GM18498 (cell line): ENCODE measurements around the gene SERPINI2.
"Not testable (repeated sequence)": the region's sequence is repeated elsewhere in the genome, so short reads cannot be mapped to it uniquely, and the experiment has no call there.

Experiments
- ATAC-seq: cut with Tn5 transposase; IDR thresholded peaks from one replicate; pipeline ENCODE4 v1.9.1; 2021; ENCODE audit warnings: mild to moderate bottlenecking, moderate library complexity; ENCODE audit not compliant: unreplicated experiment

Gene SERPINI2

DNA sequence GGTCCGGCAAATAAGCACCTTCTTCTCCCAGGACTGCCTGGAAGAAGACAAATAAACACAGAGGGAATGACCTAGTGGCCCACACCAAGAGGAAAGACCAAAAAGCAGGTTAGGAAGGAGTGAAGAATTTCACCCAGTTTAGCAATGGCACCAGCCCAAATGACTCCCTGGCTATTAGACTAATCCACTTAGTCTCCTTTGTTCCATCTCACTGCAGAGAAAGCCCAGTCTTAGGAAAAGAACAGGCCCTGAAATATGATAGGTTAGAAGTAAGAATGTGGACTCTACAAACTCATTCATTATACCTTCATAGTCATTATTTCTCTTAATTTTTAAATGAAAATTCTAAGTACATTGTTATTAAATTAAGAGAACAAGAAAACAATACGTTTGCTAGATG is 23.2 kb downstream of the SERPINI2 start:
- no peak for ATAC-seq

DNA sequence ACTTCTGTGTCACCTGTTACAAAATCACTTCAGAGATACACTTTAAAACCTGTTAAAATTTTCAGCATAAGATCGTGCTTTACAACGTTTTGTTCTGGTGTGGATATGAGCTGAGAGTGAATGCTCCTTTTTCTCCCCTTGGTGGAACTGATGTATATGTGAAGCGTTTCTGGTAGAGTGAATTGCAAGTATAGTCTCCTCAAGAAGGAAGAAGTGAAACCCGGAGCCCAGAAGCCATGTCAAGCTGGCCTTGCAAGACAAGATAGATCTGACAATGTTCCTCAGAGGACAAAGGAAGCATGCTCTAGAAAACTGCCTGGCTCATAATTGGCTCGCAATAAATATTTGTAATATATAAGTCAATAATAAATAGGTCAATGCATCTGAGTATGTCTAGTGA is 23.6 kb downstream of the SERPINI2 start:
- no peak for ATAC-seq

GRCh38 chr3:167445491-167445890 is 28.4 kb downstream of the SERPINI2 start:
- no peak for ATAC-seq

DNA sequence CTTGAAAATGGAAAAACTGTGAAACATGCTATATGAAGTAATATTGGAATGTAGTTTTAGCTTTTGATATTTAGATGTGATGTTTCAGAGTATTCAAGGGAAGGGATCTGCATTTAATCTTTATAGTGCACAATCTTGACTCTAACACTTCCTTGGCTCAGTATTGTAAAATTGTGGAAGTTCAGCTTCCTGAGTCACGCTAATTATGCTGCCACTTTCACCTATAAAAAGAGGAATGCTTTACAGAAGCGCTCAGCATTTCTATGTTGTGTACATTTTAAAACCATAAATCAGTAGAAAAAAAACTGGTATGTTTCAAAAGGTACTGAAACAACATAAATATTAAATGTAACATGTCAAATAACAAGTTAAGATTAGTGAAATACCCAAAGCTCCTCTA is 32.6 kb downstream of the SERPINI2 start:
- no peak for ATAC-seq

DNA sequence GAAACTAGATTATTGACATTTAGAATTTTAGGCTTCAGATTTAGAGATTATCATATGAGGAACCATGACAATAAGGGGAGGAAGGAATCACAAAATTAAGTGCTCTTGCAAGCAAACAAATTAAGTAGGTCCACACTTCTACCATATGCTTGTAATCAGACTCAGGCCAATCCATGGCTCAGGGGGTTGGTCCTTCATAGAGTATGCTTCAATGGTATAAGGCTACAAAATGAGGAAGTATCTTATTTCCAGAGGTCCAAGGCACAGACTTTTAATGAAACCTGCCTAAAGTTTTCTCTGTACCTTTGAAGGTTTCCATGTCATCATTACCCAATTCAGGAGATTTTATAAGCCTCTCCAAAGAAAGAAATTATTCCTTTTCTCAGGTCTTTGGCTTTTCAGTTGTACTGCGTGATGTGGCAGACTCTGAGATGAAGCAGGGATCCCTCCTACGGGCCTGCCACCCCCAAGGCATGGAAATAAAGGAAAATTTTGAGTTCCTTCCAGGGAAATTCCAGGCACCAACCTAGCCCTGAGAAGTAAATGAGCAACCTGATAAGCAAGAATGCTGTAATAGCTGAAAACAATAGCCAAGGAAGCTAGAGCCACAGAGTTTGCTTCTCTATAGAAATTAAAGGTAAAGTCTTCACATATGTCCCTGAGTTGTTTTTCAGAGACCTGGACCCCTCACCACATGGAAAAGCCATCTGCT is 36.3 kb downstream of the SERPINI2 start:
- ATAC-seq, result no peak

- not testable (repeated sequence) for ATAC-seq
Observed at GRCh38 chr3:167426962-167427361, 46.9 kb downstream of the SERPINI2 start.

DNA sequence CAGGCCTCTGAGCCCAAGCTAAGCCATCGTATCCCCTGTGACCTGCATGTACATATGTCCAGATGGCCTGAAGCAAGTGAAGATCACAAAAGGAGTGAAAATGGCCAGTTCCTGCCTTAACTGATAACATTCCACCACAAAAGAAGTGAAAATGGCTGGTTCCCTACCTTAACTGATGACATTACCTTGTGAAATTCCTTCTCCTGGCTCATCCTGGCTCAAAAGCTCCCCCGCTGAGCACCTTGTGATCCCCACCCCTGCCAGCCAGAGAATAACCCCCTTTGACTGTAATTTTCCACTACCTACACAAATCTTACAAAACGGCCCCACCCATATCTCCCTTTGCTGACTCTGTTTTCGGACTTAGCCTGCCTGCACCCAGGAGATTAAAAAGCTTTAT is 51.4 kb downstream of the SERPINI2 start:
- ATAC-seq, result not testable (repeated sequence)

DNA sequence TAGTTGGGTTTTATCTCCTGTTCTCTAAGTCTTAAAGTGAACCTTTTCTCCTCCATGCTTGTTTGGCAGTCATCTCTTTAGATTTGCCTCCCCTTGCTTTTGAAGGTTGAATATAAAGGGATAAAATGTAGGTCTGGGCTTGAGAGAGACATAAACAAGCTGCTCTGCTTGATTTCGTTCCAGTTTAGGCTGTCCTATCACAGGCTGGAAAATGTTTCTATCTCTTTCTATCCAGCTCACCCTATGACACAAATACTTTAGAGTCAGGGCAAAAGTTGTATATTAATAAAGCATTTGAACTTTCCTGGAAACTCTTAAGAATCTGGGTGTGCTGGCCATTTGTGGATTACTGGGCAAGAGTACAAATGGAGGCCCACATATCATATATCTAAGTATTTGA is 64.2 kb downstream of the SERPINI2 start:
- ATAC-seq, result no peak

GRCh38 chr3:167406876-167407492 is 66.9 kb downstream of the SERPINI2 start:
- peak; percentile 53 for ATAC-seq

DNA sequence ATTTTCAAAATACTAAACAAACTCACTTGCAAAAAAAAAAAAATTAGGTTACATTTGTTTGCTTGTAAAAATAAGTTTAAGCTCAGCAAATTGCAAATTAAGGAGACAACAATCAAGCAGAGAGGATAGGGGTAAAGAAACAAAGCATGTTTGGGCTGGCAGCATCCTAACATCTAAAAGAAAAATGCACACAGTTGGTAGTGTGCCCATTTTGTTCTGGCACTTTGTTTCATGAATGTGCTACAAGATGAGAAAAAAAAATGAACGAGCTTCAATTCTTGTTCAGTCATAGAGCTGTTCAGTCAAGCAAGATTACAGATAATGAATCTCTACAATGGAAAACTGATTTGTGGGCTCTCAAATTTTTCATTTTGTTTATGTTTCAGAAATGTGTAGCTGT is 76.0 kb downstream of the SERPINI2 start:
- ATAC-seq, result no peak

GRCh38 chr3:167396075-167396474 is 77.8 kb downstream of the SERPINI2 start:
- ATAC-seq, result no peak

- no peak for ATAC-seq
Observed at GRCh38 chr3:167394003-167394402, 79.8 kb downstream of the SERPINI2 start.
